LHCN-M2 (cell line): ENCODE measurements around the gene TENM4. TPM values are rescaled to one million over a fixed set of nuclear protein-coding genes. Genes with fewer than 3 reads are reported as not detected.
"Not testable (repeated sequence)": the region's sequence is repeated elsewhere in the genome, so short reads cannot be mapped to it uniquely, and the experiment has no call there.

Experiments
- DNase-seq: peaks from one replicate; pipeline ENCODE4 v3.0.0-alpha.2; 2012; ENCODE audit warnings: low read depth
- total RNA-seq: library from RNA; depleted of rRNA; stranded (reverse); fragments of >200 nt; gene quantifications from 2 replicates; pipeline ENCODE4 v1.2.3, GENCODE V29; 2014

Gene TENM4
- total RNA-seq, 1 experiment from 2014 or later = 0.06 TPM

DNA sequence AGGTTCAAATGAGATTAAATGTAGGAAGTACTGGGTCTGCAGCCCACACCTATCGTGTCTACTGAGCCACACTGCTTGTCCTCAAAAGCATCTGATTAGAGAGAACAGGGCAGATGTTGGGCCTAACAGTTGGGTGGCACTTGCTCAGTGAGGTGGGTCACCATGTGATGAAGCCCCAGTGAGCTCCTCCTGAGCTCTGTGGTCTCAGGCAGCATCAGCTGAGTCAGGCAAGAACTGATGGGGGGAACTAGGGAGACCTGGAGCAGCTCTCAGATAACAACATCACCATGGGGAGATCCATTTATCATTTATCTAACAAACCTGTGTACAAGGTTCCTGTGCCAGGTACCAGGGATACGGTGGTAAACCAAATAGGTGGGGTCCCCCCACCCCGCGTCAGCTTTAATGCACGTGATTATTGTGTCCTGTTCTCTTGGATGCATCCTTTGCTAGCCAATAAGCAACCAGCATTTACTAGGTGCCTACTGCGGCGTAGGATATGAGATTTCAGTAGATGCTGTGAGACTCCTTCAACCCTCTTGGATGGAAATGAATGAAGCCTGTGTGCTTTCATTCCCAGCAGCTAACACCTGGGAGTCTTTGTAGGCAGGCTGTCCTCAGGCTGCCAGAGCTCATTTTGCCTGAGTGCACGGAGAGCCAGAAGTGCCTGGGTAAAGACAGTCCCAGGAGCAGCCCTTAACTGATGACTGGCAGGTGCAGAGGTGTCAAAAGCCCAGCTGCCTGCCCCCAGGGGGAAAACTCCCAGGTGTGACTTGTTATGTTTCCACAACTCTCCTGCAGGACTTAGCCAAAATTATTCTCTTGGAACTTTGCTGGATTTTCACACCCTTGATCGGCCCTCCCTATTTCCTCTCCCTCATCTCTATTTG, 792.6 kb downstream of the TENM4 start:
- no peak for DNase-seq

DNA sequence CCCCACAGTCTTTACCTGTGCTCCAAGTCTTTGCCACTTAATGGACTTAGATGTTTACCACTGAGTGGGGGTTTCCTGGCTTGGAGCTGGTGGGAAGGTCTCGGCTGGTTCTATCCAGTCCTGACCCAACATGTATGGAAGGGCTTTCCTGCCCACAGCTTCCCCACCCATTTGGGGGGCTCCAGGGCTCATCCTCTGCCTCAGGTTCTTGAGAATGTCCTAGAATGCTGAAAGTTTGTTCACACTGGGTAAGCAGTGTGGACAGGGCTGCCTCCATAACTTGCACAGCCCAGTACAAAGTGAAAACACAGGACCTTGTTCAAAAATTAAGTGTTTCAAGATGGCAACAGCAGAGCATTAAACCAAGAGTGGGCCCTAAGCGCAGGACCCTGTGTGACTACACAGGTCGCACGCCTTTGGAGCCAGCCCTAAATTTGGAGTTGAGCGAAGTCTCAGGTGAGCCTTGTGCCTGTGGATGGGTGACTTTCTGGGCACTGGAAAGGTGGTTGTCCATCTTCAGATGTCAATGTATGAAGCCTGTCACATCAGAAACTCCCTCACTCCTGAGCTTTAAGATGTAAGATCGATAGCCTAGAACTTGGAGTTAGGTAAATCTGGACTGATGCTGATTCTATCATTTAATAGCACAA, 793.4 kb downstream of the TENM4 start:
- no peak for DNase-seq

DNA sequence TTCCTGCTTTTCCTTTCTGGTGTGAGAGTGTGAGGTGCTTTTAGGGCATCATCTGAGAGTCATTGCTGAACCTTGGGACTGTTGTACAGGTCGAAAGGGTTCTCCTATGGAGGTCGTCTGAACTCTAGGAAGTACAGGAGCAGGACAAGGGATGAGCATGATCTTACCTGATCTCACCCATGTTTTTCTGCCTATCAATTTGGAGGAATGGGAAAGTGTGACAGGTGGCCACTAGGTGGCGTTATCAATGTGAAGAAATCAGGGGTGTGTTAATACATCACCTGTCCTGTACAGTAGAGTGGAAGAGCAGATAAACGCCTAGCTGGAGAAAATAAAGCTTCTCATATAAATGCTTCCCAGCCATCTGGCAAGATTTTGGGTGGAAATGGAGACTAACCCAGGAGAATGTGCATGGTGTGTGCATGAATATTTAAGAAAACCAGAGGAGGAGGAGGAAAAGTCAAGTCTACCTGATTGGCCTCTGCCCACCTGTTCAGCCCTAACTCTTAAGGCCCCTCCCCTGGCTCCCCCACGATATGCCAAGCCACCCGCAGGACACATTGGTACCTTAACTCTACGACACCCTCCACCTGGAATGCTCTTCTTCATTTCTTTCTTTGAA, 794.2 kb downstream of the TENM4 start:
- peak; percentile 14 for DNase-seq

DNA sequence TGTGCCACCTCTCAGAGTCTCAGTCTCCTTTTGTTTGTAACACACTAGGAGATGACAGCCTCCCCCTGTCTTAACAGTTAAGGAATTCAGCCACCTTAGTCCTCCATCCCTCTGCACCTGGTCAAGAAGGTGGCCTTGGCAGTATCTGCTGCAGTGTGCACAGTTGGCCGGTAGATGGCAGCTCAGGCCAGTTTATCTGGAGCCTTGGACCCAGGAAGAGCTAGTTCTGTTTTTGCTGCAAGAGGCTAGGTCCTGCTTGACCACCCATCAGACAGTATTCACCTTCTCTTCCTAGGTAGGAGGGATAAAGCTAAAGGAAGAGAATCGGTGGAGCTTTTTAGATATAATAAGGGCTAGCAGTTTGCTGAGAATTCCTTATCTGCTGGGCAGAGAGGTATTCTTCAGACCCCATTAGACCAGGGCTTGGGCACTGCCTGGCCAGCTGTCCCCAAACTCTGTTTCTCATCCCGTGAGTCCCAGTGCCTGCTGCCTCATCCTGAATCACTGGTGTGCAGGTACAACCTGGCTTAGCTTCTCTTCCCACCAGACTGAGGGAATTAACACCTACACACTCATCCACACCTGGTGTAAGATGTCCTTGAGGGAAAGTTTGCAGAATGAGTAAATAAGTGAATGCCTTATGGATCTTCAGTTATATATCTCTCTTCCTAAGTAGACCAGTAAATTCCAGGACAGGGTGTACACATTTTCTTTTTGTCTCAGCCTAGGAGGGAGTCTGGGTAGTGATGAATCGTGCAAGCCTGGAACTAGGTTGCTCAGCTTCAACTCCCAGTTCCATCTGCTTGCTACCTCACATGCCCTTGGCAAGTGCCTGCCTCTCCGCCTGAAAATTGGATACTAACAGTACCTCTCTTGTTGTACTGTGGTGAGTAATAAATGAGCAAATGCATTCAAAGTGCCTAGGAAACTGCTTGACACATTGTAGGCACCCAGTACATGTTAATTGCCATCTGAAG, 795.3 kb downstream of the TENM4 start:
- peak; percentile 23 for DNase-seq

DNA sequence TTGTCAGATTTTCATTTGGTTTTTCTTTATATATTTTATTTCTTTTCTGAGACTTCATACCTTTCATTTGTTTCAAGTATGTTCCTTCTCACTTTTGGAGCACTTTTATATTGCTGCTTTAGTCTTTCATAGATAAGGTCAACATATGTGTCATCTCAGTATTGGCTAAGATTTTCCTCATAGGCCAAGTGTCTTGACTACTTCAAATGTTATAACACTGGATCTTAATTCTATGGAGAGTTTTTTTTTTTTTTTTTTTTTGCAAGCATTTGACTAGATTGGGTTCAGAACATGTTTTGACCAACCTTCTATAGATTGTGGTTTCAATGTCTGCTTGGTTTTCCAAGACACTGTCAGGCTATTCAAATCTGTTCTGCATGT, 797.2 kb downstream of the TENM4 start:
- no peak for DNase-seq

DNA sequence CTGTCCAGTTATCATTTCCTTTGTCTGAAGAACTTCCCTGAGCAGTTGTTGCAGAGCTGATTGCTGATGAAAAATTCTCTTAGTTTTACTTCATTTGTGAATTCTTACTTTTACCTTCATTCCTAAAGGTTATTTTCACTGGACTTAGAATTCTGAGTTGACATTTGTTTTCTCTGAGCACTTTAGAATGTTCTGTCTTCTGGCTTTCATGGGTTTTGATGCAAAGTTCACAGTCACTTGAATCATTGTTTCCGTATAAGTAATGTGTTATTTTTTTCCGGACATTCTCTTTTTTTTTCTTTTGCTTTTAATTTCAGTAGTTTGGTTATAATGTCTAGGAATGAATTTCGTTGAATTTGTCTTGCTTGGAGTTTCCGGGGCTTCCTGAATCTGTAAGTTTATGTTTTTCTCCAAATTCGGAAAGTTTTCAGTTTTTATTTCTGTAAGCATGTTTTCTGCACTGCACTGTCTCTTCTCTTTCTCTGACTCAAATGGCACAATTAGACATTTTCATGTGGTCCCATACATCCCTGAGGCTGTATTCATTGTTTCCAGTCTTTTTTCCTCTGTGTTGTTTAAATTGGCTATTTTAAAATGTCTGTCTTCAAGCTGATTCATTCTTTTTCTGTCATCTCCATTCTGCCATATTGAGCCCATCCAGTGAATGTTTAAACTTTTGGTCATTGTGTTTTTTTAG, 797.7 kb downstream of the TENM4 start:
- DNase-seq = no peak

DNA sequence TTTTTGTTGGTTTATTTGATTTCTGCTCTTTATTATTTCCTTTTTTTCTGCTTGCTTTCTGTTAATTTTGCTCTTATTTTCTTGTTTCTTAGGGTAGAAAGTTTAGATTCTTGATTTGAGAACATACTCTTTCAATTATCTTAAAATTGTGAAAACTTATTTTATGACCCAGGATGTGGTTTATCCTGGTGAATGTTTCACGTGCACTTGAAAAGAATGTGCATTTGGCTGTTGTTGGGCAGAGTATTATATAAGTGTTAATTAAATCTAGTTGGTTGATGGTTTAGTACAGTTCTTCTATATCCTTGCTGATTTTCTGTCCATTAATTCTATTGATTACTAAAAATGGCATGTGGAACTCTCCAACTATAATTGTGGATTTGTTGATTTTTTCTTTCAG, 799.3 kb downstream of the TENM4 start:
- DNase-seq = no peak

DNA sequence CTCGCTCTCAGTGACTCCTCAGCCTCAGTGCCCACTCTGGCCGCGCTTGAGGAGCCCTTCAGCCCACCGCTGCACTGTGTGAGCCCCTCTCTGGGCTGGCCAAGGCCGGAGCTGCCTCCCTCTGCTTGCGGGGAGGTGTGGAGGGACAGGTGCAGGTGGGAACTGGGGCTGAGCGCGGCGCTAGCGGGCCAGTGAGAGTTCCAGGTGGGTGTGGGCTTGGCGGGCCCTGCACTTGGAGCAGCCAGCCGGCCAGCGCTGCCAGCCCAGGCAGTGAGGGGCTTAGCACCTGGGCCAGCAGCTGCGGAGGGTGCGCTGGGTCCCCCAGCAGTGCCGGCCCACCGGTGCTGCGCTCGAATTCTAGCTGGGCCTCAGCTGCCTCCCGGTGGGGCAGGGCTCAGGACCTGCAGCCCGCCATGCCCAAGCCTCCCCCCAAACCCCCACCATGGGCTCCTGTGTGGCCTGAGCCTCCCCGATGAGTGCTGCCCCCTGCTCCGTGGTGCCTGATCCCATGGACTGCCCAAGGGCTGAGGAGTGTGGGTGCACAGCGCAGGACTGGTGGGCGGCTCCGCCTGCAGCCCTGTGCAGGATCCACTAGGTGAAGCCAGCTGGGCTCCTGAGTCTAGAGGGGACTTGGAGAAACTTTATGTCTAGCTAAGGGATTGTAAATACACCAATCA, 802.0 kb downstream of the TENM4 start:
- no peak for DNase-seq

DNA sequence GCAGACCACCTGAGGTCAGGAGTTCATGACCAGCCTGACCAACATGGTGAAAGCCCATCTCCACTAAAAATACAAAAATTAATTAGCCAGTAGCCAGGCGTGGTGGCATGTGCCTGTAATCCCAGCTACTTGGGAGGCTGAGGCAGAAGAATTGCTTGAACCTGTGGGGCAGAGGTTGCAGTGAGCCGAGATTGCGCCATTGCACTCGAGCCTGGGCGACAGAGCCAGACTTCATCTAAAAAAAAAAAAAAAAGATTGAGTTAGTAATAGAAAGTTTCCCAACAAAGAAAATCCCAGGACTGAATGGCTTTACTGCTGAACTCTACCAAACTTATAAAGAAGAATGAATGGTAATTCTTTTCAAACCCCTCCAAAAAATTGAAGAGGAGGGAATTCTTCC, 803.3 kb downstream of the TENM4 start:
- not testable (repeated sequence) for DNase-seq

DNA sequence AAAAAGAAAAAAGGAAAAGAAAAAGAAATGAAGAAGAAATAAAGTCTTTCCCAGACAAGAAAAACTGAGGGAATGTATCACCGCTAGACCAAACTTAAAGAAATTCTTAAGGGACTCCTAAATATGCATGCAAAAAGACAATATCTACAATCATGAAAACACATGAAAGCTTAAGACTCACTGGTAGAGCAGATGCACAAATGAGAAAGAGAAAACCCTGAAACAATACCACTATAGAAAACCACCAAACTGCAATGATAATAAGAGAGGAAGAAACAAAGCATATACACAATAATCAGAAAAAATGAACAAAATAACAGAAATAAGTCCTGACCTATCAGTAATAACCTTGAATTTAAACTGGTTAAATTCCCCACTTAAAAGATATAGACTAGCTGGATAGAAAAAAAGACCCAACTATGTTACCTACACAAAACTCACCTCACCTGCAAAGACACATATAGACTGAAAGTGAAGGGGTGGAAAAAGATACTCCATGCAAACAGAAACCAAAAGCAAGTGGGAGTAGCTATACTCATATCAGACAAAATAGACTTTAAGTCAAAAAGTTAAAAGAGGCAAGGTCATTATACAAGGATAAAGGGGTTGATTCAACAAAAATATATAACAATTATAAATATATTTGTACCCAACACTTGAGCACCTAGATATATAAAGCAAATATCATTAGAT, 804.9 kb downstream of the TENM4 start:
- no peak for DNase-seq

DNA sequence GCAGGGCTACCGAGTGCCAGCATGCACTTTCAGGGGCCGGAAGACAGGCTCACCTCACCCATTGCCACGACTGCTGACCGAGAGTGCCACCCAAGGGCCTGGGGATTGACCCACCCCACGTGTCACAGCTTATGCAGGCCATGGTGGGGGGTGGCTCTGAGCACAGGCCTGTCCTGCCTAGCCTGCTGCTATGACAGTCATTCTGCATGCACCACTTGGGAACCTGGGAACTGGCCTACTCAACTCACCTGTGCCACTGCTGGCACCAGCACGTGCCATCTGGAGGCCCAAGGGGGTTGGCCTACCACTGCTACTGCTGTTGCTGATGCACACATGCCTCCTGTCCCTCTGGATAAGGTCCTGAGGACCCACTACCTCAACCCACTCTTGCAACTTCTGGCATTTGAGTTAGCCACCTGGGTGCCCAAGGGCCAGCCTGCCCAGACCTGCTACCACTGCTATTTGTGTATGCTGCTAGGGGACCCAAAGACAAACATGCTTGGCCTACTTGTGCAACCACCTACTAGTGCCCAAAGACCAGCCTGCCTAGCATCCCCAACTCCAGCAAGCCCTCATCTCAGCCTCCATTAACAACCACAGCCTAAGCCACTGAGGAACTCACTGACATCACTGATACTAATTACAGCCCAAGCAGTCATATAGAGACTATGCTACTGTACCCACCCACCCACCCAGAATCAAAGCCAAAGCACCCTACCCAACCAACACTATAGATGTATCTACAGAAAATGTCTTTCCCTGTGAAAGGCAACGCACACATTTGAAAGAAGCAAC, 807.1 kb downstream of the TENM4 start:
- DNase-seq = no peak

DNA sequence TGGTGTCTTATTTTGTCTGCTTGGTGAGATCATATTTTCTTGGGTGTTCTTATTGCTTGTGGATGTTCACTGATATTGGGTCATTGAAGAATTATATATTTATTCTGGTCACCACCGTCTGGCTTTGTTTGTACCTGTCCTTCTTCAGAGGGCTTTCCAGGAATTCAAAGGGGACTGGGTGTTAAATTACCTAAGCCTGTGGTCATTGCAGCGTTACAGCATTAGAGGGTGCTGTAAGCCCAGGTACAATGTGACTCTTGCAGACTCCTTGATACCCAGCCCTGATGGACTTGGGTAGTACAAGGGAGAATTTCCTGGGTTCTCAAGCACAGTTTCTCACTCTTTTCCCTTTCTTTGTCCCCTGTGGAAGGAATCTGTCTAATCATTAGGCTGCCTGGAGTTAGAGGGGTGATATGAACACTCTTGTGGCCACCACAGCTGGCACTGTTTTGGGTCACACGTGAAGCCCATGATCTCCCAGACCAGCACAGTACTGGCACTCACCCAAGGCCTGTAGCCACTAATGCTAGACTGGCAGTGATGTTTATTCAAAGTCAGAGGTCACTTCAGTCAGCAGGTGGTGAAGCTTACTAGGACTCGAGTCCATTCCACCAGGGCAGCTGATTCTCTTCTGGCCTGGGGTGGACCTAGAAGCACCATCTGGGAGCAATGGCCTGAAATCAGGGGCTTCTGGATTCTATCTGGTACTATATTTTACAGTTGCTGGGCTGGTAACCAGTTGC, 810.1 kb downstream of the TENM4 start:
- DNase-seq = no peak

DNA sequence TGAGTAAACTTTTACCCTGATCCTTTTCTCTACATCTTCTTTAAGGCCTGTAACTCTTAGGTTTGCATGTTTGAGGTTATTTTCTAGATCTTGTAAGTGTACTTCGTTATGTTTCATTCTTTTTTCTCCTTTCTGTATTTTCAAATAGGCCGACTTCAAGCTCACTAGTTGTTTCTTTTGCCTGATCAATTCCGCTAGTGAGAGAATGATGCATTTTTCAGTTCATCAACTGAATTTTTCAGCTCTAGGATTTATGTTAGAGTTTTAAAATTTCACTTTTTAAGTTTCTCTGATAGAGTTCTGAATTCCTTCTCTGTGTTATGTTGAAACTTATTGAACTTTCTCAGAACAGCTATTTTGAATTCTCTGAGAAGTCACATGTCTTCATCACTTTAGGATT, 810.7 kb downstream of the TENM4 start:
- no peak for DNase-seq

DNA sequence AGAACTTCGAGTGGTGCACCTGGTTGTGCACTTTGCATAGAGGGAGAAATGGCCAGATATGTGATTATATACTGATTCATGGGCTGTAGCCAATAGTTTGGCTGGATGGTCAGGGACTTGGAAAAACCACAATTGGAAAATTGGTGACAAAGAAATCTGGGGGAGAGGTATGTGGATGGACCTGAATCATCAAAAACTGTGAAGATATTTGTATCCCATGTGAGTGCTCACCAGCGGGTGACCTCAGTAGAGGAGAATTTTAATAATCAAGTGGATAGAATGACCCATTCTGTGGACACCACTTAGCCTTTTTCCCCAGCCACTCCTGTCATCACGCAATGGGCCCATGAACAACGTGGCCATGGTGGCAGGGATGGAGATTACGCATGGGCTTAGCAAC, 818.2 kb downstream of the TENM4 start:
- DNase-seq = no peak

DNA sequence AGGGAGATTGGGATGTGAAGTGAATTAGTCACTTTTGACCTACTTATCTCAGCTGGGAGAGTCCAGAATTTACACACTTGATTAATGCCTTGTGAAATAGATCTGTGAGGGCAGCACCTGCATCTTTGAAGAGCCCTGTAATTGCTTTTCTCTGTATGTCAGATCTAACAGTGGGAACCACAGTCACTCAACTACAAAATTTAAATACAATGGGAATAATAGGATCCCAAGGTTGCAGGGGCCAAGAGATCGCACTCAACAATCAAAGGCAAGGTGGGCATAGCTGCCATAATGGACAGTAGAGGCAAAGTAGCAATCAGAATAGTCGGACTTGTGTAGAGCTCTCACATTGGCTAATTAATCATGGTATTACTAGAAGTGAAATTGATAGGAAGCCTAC, 820.7 kb downstream of the TENM4 start:
- no peak for DNase-seq

DNA sequence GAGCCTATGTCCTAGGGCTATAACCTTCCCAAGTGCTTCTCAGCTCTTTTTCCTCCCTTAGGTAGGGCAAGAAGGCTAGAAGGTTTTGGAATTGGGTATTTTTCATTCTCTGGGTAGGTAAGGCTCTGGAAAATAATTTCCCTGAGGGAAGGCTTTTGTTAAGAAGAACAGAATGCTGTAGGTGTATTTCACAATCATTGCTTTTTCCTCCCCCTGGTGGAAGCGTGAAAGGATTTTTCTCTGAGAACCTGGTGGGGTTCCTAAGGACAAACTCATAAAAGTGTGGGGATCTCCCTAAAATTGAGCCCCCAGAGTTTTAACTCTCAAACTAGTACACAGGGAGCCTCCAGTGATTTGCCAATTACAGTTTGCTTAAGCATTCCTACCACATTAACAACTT, 825.1 kb downstream of the TENM4 start:
- no peak for DNase-seq

DNA sequence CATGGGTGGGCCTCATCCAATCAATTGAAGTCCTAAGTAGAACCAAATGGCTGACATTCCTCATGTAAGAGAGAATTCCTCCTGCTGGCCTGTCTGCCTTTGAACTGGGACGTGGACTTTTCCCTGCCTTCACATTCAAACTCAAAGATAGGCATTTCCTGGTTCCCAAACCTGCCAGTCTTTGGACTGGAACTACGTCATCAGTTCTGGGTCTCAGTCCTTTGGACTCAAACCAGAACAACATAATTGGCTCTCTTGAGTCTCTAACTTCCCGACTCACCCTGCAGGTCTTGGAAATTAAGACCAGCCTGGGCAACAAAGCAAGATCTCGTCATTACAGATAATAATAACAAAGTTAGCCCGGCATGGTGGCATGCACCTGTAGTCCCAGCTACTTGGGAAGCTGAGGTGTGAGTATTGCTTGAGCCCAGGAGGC, 827.4 kb downstream of the TENM4 start:
- no peak for DNase-seq
